Choroid plexus epithelial cell (primary cell): ENCODE results near the gene CERT1.

ENCODE experiments used
- DNase-seq: peaks from one replicate; pipeline ENCODE4 v3.0.0-alpha.2; 2010; ENCODE audit warnings: low read depth
- H3K4me3 ChIP-seq: 2 replicates; pipeline ENCODE4 v1.5.1; 2011; ENCODE audit warnings: low read depth, mild to moderate bottlenecking, control low read depth, low read length, moderate library complexity
- TF ChIP-seq, protein P1 (sequence below): conservative IDR thresholded peaks from 2 replicates; pipeline ENCODE4 v1.5.1; 2011; ENCODE audit warnings: low read depth, mild to moderate bottlenecking, control low read depth, inconsistent platforms, low read length, moderate library complexity

Gene CERT1

GRCh38 chr5:75523275-75523674 is 11.8 kb upstream of the CERT1 start:
- TF ChIP-seq, protein P1, sequence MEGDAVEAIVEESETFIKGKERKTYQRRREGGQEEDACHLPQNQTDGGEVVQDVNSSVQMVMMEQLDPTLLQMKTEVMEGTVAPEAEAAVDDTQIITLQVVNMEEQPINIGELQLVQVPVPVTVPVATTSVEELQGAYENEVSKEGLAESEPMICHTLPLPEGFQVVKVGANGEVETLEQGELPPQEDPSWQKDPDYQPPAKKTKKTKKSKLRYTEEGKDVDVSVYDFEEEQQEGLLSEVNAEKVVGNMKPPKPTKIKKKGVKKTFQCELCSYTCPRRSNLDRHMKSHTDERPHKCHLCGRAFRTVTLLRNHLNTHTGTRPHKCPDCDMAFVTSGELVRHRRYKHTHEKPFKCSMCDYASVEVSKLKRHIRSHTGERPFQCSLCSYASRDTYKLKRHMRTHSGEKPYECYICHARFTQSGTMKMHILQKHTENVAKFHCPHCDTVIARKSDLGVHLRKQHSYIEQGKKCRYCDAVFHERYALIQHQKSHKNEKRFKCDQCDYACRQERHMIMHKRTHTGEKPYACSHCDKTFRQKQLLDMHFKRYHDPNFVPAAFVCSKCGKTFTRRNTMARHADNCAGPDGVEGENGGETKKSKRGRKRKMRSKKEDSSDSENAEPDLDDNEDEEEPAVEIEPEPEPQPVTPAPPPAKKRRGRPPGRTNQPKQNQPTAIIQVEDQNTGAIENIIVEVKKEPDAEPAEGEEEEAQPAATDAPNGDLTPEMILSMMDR, result no peak
- no peak for DNase-seq
- no peak overlapping the region for H3K4me3 ChIP-seq

DNA sequence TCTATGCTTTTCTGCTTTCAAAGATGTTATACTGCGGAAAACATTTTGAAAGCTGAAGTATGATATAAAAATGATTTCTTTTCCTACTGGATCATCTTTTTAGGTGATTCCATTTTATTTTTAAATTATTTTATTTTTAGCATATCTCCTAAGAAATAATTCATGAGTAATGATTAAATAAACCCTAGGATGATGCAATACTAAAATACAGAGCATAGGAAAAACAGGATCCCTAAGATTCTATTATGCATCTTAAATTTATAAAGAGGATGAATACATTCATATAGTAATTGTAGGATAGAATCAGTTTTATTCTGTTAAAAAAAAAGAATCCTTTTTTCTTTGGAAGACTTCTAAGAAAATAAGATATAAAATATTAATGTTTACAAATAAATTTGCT is 11.1 kb upstream of the CERT1 start:
- TF ChIP-seq, protein P1, result no peak
- no peak for DNase-seq
- H3K4me3 ChIP-seq, result no peak overlapping the region

DNA sequence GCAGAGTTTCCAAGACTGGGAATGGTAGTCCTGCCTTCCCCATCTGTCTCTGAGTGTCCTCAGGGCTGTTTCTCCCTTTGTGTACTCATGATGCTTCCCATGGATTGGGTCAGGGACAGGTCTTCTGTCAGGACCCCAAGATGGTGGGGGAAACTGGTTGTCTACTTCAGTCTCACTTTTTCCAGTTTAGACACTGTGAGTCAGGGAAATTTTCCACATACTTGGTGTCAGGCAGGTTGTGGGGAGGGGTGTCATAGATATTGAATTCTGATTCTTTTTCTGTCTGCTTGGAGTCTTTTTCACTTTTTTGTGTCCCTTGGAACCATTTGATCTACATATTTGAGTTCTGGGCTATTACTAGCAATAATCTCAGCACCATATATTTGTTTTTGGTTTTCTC is 10.6 kb upstream of the CERT1 start:
- no peak overlapping the region for H3K4me3 ChIP-seq
- TF ChIP-seq, protein P1, result no peak
- DNase-seq, result peak; percentile 20

DNA sequence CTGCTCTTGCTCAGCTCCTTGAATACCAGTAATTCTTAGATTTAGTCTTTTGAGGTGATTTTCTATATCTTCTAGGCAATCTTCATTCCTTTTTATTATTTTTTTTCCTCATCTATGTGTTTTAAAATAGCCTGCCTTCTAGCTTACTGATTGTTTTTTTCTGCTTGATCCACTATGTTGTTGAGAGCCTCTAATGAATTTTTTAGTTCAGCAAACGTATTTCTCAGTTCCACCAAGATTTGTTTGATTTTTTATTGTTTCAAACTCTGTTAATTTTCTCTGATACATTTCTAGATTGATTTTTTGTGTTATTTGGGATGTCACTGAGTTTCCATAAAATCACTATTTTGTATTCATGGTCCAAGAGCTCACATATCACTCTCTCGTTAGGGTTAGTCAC is 9.8 kb upstream of the CERT1 start:
- H3K4me3 ChIP-seq, result no peak overlapping the region
- no peak for DNase-seq
- TF ChIP-seq, protein P1, result no peak

GRCh38 chr5:75519761-75520160 is 8.3 kb upstream of the CERT1 start:
- TF ChIP-seq, protein P1, result no peak
- no peak for DNase-seq
- H3K4me3 ChIP-seq, result no peak overlapping the region

DNA sequence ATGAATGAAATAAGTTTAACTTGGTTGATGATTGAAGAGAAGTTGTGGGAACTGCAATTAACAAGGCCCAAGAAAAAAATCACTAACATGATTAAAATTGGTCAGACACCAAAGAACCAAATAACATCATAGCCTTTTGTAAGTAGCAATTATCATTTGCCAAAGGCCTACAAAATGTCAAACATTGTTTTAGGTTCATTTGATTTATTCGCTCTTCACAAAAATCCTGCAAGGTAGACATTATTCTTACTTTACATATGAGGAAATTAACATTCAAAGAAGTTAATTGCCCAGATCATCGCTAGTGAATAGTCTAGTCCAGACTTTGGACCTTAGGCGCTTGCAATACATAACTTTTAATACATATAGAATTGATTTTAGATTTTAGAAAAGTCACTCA is 2.9 kb upstream of the CERT1 start:
- DNase-seq, result no peak
- TF ChIP-seq, protein P1, result no peak
- H3K4me3 ChIP-seq, result no peak overlapping the region

DNA sequence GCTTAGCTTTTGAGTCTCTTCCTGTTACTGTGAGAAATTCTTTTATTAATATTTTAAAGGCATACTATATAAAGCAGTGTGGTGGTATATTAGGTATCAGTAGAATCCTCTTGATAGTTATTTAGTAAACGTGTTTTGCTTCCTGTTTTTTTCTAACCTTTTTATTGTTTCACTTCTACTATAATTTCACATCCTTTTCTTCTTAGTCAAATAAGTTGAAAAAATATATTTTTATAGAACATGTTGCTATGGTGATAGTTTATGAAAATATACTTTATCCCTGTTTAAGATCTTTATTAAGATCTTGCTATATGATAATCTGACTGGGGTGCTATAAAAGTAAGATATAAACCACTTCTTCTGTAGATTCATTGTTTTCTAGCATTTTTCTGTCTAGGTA is 2.4 kb upstream of the CERT1 start:
- no peak overlapping the region for H3K4me3 ChIP-seq
- TF ChIP-seq, protein P1, result no peak
- DNase-seq, result no peak
